Progenitor cell of endocrine pancreas (in vitro differentiated cells): Measurements from ENCODE around the gene FAM163A. TPM values are rescaled to one million over a fixed set of nuclear protein-coding genes. Genes with fewer than 3 reads are reported as not detected.

Experiments used
- DNase-seq: peaks from one replicate; pipeline ENCODE4 v3.0.0; 2021; ENCODE audit warnings: low spot score; ENCODE audit not compliant: unreplicated experiment
- H3K27ac Mint-ChIP-seq: 2 replicates; pipeline ENCODE4 v1.8.0; 2021; ENCODE audit warnings: mild to moderate bottlenecking, moderate library complexity, mixed read lengths
- H3K27me3 Mint-ChIP-seq: 2 replicates; pipeline ENCODE4 v1.8.0; 2021; ENCODE audit warnings: mixed read lengths
- H3K36me3 Mint-ChIP-seq: 2 replicates; pipeline ENCODE4 v1.8.0; 2022; ENCODE audit warnings: mixed read lengths; ENCODE audit not compliant: insufficient read depth
- H3K4me1 Mint-ChIP-seq: 2 replicates; pipeline ENCODE4 v1.8.0; 2021; ENCODE audit warnings: low read depth, mixed read lengths
- H3K4me3 Mint-ChIP-seq: 2 replicates; pipeline ENCODE4 v1.8.0; 2021; ENCODE audit warnings: low read depth, mild to moderate bottlenecking, moderate library complexity, mixed read lengths
- H3K9me3 Mint-ChIP-seq: 2 replicates; pipeline ENCODE4 v1.8.0; 2021; ENCODE audit warnings: low read depth, mixed read lengths
- total RNA-seq: library from RNA; stranded (reverse); gene quantifications from 2 replicates; pipeline ENCODE4 v1.2.1, GENCODE V29; 2021
- TF ChIP-seq, protein P1 (sequence below): fragments of 200-600 bp; sonication (generic); IDR thresholded peaks from one replicate; pipeline ENCODE4 v1.5.0; 2021; ENCODE audit warnings: antibody characterized with exemption, mild to moderate bottlenecking; ENCODE audit not compliant: unreplicated experiment

The FAM163A gene
- total RNA-seq, 1 donor from 2014 or later = 1.1 TPM

DNA sequence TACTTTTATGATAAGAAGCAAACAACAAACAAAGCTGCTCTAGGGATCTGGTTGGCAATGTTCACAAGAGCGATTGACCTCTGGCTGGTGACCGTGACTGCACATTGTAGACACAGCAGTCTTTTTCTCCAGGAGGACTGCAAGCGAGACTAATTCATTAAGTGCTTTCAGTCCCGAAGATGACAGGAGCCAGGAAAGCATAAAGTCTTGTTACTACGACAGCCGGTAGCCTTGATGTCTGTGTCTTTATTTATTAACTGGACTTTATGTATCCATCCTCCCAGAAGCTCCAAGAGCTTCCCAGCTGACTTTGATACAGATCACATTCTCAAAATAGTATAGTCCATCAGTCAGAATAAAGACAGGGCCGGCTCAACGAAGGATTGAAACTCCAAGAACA lies 18.2 kb downstream of the FAM163A start:
- TF ChIP-seq, protein P1, sequence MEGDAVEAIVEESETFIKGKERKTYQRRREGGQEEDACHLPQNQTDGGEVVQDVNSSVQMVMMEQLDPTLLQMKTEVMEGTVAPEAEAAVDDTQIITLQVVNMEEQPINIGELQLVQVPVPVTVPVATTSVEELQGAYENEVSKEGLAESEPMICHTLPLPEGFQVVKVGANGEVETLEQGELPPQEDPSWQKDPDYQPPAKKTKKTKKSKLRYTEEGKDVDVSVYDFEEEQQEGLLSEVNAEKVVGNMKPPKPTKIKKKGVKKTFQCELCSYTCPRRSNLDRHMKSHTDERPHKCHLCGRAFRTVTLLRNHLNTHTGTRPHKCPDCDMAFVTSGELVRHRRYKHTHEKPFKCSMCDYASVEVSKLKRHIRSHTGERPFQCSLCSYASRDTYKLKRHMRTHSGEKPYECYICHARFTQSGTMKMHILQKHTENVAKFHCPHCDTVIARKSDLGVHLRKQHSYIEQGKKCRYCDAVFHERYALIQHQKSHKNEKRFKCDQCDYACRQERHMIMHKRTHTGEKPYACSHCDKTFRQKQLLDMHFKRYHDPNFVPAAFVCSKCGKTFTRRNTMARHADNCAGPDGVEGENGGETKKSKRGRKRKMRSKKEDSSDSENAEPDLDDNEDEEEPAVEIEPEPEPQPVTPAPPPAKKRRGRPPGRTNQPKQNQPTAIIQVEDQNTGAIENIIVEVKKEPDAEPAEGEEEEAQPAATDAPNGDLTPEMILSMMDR = no peak
- no peaks in the 10 kb centered on the region for H3K36me3 Mint-ChIP-seq
- H3K27ac Mint-ChIP-seq = no peak overlapping the region
- H3K4me1 Mint-ChIP-seq = peaks cover 15% of the 10 kb centered on the region
- DNase-seq = no peak
- no peaks in the 10 kb centered on the region for H3K9me3 Mint-ChIP-seq
- no peak overlapping the region for H3K4me3 Mint-ChIP-seq
- H3K27me3 Mint-ChIP-seq = peaks cover 9% of the 10 kb centered on the region

DNA sequence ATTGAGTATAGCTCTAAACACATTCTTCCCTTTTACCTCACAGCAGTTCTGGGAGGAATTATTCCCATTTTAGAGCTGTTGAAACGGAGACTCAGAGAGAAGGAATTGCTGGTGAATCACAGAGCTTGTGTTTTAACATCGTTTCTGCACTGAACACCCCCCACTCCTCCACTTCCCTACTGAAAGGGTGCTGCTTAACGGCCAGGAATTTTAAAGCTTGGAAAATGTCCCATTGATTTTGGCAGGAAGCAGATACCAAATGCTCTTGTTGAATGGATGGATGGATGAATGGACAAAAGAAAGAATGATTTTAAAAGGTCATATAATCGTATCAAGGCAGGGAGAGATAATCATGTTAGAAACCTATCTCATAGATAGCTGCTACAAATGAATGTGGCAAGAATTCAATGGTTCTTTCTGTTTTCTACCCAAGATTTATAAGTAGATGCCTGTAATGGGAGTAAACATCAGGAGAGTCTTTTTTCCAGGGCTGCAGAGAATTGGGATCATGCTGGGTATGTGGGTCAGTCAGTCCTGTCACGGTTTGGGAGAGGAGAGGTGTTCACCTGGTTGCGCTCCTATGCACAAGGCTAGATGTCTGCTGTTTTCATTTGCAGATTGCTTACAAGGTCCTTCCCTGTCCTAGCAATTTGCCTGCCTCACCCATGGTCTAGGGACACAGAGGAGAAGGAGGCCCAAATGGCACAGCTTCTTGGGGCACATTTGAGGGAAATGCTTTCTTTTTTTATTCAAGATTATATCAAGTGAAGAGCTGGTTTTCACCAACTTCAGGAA lies 19.0 kb downstream of the FAM163A start:
- no peaks in the 10 kb centered on the region for H3K36me3 Mint-ChIP-seq
- peaks cover 9% of the 10 kb centered on the region for H3K27me3 Mint-ChIP-seq
- TF ChIP-seq, protein P1 = no peak
- H3K9me3 Mint-ChIP-seq = no peaks in the 10 kb centered on the region
- H3K4me1 Mint-ChIP-seq = peaks cover 15% of the 10 kb centered on the region
- H3K27ac Mint-ChIP-seq = no peak overlapping the region
- no peak for DNase-seq
- no peak overlapping the region for H3K4me3 Mint-ChIP-seq

DNA sequence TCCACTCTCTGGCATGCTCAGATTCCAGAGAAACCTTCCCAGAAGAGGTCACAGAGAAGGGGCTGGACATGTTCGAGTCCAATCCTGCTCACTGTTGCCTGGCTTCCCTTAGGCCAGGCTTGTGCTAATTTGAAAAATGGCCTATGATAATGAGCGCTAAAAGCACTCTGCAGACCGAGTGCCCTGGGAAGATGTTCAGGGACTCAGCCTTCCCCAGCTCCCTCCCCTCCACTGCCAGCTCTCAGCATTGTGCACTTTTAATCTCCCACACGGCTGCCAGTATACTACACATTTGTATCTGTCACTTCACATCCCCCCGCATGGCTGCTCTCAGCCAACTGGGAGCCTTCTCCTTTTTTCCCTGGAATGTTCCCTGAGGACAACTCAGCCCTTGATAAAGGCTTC lies 24.1 kb downstream of the FAM163A start:
- H3K36me3 Mint-ChIP-seq = no peaks in the 10 kb centered on the region
- TF ChIP-seq, protein P1 = no peak

DNA sequence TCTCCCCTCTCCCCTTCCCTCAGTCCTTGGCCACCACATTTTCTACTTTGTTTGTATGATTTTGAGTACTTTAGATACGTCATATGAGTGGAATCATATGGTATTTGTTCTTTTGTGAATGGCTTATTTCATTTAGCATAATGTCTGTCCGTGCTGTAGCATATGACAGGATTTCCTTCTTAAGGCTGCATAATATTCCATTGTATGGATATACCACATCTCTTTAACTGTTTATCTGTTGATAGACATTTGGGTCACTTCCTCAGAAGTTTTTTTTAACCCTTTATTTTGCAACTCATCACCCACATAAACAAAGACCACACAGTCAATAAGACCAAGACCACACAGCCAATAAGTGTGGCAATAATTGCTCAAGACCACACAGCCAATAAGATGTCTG lies 24.9 kb downstream of the FAM163A start:
- DNase-seq = no peak

More for the DNA sequence above, 24.1 kb downstream of the FAM163A start:
- peaks cover 19% of the 10 kb centered on the region for H3K27me3 Mint-ChIP-seq
- peaks cover 3% of the 10 kb centered on the region for H3K4me1 Mint-ChIP-seq
- H3K9me3 Mint-ChIP-seq = peaks cover 8% of the 10 kb centered on the region
- peak overlapping the region; percentile 27 for H3K27ac Mint-ChIP-seq
- H3K4me3 Mint-ChIP-seq = no peak overlapping the region
- DNase-seq = no peak

DNA sequence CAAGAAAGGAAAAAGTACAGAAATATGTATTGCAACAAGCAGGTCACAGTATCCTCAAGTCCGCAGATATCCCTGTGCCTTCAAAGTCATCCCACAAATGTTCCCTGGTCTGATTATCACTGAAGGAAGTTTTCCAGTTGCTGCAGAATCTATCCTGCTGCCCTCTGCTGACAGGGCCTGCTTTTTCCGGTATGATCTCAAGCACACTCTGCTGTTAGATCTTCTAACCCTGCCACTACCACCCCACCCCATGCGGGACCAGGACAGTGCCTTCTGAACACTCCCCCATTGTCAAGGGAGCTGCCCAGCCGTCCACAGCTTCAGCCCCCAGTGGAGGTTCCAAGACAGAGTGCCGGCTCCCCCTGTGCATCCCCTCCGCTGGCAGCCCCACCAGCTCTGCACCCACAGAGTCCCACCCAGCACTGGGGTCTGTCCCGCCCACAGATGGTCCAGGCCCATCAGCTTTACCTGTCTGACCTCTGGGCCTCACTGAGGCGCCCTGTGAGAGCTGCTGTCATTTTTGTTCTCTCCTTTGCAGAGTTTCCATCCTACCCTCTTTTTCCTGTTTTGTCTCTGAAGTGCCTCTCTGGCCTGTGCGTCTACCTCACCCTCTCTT lies 27.9 kb downstream of the FAM163A start:
- Mint-ChIP-seq H3K27me3 (peaks cover 13% of the 10 kb centered on the region), H3K27ac (no peak overlapping the region), H3K36me3 (no peaks in the 10 kb centered on the region), H3K9me3 (peaks cover 8% of the 10 kb centered on the region), H3K4me1 (no peaks in the 10 kb centered on the region), H3K4me3 (no peak overlapping the region)
- DNase-seq = no peak
- TF ChIP-seq, protein P1 = no peak

More for the DNA sequence above, 24.9 kb downstream of the FAM163A start:
- Mint-ChIP-seq H3K27ac (no peak overlapping the region), H3K4me3 (no peak overlapping the region), H3K9me3 (peaks cover 8% of the 10 kb centered on the region), H3K36me3 (no peaks in the 10 kb centered on the region), H3K4me1 (no peaks in the 10 kb centered on the region), H3K27me3 (peaks cover 19% of the 10 kb centered on the region)
- TF ChIP-seq, protein P1 = no peak
